M059J (cell line): ENCODE data around the gene RNASE4. TPM values are rescaled to one million over a fixed set of nuclear protein-coding genes. Genes with fewer than 3 reads are reported as not detected.
"Not testable (repeated sequence)": the region's sequence is repeated elsewhere in the genome, so short reads cannot be mapped to it uniquely, and the experiment has no call there.

ENCODE experiments used
- DNase-seq: peaks from one replicate; pipeline ENCODE4 v3.0.0-alpha.2; 2012; ENCODE audit warnings: low read depth
- total RNA-seq: library from RNA; depleted of rRNA; stranded (reverse); fragments of >200 nt; shearing (Covaris generic); gene quantifications from 2 replicates; pipeline ENCODE4 v1.2.3, GENCODE V29; 2014; rRNA removed

Gene RNASE4, protein sequence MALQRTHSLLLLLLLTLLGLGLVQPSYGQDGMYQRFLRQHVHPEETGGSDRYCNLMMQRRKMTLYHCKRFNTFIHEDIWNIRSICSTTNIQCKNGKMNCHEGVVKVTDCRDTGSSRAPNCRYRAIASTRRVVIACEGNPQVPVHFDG
- total RNA-seq, result 12.1 and 13.3 TPM in 2 replicates

GRCh38 chr14:20683891-20684661, at the start of gene RNASE4:
Gene RNASE4, plus strand, starts transcription at chr14:20684560. Its CDS starts 14,812 bp downstream, at chr14:20699372.
- peak; percentile 91 for DNase-seq

DNA sequence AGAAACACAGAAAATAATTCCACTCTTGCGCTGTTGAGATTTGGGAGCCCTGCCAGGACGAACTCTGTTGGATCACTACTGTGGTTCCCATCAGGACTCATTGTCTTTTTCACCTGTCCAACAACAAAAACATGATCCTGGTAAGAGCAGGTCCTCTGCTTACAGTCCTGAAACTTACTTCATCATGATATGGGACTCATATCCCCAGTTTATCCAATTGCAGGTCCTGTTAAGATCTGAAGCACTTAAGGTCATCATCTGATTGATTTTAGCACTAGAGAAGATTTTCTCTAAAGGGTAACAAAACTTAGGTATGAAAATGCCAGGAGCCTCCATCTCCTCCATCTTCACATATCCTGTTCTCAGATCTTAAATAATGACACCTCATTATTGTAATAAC, 42.8 kb upstream of the RNASE4 start, which contains the start of gene OR6S1:
Gene OR6S1, minus strand, starts transcription at position 101 of the 400 bp plus-strand sequence. Its CDS starts 0 bp downstream, at position 101.
- DNase-seq, result no peak

DNA sequence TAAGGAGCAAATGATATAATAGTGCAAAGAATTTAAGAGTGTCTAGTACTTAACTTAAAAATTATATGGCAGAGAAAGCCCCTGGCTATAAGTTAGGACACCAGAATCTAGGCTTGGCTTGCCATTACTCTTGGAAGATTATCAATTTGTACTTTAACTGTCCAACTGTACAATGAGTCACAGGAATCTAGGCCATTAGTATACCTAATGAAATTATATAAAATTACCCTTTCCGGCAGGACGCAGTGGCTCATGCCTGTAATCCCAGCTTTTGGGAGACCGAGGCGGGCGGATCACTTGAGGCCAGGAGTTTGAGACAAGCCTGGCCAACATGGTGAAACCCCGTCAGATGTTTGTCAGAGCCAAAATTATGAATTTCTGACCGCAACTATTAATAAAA, 42.2 kb upstream of the RNASE4 start:
- no peak for DNase-seq

DNA sequence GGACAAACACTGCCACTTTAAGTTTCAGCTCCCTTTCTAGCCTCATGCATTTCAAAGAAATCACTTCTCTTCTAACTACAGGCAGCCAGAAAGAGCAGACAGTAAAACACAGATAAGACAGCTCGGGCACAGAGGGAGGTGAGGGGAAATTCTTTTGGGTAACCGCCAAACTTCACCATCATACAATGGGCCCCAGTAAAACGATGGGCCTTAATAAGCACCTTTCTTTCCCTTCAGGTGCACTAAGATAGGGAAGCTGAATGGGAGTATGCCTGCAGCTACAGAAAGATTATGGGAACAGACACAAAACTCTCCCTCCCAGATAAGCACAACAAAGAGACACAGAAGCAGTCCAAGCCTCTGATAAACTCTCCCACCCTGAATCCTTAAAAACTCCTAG, 41.6 kb upstream of the RNASE4 start:
- DNase-seq, result not testable (repeated sequence)

- no peak for DNase-seq
Measured at GRCh38 chr14:20644520-20644919, 39.8 kb upstream of the RNASE4 start.

DNA sequence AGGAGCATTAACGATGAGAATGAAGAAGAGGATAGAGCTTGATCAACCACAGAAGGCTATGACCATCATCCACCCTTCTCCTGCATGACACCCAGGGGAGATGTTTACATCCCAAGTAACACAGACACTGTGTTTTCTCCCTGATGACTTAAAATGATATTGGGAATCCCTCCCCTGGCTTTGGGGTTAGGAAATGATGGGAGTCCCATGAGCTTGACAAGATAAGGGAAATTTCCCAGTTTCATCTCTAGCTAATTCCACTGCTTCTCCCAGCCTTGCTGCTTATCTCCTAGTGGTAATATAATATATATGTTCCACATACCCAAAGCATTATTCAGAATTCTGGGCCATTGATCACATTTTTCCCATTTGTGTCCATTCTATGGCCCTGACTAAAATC, 38.9 kb upstream of the RNASE4 start:
- no peak for DNase-seq

- DNase-seq, result peak; percentile 56
Measured at GRCh38 chr14:20652996-20653975, 31.1 kb upstream of the RNASE4 start.

- DNase-seq, result no peak
Measured at GRCh38 chr14:20655851-20656250, 28.5 kb upstream of the RNASE4 start.

- no peak for DNase-seq
Measured at GRCh38 chr14:20656274-20656673, 28.1 kb upstream of the RNASE4 start.

DNA sequence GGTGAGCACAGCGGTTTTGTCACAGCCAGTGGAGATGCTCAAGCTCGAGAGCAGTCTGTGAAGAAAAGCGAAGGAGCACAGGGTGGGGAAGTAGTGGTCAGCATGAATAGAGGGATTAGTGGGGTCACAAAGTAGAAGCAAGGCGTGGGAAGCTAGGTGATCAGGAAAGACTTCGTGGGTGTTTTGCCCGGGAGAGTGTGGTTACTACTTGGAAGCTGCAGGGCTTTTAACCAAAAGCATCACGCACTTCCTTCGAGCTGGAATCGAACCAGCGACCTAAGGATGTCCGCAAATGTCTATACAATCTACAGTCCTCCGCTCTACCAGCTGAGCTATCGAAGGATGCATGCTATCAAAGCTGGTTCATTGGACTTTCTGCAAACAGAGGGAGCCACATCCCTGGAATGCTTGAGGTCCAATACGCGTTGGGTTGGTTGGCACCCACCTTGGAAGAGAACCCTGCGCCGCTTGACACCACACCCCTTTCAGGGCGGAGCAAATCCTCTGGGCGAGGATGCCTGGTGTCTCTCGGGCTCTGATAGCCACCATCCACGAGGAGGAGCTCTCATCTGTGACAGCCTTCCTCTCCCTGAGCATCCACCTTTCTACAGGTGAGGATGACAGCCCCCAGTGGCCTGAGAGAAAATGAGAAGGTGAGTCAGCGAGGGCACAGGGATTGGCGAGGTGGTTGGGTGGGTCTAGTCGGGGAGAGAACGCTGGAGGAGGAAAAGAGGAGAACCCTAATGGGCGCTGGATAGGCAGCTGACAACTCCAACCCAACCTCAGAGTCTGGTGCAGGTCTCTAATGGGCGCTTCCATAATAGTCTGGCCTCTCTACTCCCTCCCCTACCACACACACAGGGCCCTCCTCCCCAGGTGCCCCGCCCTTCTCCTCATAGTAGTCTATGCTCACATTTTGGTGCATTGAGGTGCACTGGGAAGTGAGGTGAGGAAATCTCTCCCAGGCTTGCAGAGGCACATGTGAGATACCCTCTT, 26.8 kb upstream of the RNASE4 start:
- peak; percentile 19 for DNase-seq

DNA sequence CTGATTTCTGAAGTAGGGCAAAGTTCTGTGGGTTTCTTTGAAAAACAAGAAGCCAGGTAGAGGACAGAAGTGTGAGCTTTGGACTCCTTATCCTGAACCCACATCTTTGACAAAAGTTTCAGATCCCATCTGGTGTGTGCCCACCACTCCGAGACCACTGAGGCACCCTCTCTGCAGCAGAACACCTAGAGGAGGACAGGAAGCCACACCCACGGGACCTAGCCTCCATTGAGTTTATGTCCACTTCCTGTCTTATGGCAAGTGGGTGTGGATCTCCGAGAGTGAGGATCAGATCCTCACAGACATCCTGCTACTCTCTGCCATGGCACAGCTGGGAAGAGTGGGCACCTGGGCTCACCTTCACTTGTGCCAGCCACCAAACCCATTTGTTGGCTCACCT, 26.1 kb upstream of the RNASE4 start:
- DNase-seq, result no peak

DNA sequence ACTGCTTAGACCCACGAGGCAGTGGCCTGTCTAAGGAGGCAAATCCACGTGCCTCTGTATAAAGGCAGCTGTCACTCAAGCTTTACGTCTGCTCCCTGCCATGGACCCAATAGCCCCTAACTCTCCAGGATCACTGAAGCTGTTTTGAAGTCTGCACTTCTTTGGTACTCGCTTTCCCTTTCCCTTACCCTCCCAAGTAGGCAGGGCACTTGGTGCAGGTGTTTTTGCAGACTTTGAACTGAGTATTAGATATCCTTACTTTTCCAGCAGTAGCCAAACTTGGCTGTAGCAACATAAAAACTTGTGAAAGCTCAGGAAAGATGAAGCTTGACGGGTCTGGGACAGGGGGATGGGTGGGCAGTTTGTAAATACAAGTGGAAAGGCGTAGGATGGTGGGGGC, 25.0 kb upstream of the RNASE4 start:
- no peak for DNase-seq

- no peak for DNase-seq
Measured at GRCh38 chr14:20659813-20660395, 24.5 kb upstream of the RNASE4 start.

GRCh38 chr14:20661197-20661596, 23.2 kb upstream of the RNASE4 start:
- DNase-seq, result no peak

- peak; percentile 81 for DNase-seq
Measured at GRCh38 chr14:20662968-20663732, 21.2 kb upstream of the RNASE4 start.

GRCh38 chr14:20666400-20666961, 17.9 kb upstream of the RNASE4 start:
- peak; percentile 13 for DNase-seq

DNA sequence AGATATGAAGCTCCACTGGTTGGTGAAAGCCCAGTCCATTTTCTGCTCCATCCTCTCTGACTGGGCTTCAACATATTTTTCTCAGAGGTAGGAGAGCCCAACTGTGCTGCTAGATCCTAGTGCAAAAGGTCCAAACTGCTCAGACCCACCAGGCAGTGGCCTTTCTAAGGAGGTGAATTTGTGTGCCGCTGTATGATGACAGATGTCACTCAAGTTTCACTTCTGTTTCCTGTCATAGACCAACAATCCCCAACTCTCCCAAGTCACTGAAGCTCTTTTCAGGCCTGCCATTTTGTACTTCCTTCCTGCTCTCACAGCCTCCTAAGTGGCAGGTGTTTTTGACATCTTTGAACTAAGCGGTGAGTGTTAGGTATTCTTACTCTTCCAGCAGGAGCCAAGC, 16.4 kb upstream of the RNASE4 start:
- no peak for DNase-seq

GRCh38 chr14:20668969-20669368, 15.4 kb upstream of the RNASE4 start:
- no peak for DNase-seq

- peak; percentile 10 for DNase-seq
Measured at GRCh38 chr14:20671597-20672283, 12.6 kb upstream of the RNASE4 start.
